SK-N-SH (cell line): ENCODE data around the gene CPNE4. TPM values are rescaled to one million over a fixed set of nuclear protein-coding genes. Genes with fewer than 3 reads are reported as not detected.

Experiments used
- CTCF ChIA-PET: fragments of 300-600, 350-600 bp; formaldehyde crosslinking; extraction: SDS; loops from one replicate; lab custom pipeline; 2021; lab: Yijun Ruan, JAX
- POLR2A ChIA-PET: fragments of 350-600 bp; sonication (Branson Sonifier 250); formaldehyde crosslinking; extraction: SDS; loops from one replicate; lab custom pipeline; 2020; ENCODE audit warnings: antibody characterized with exemption, inconsistent platforms; lab: Yijun Ruan, JAX
- DNase-seq: peaks from one replicate; pipeline ENCODE4 v3.0.0; 2012
- H2AFZ ChIP-seq: fragments of 200-600 bp; sonication (generic); 2 replicates; pipeline ENCODE4 v1.8.1; 2016; ENCODE audit warnings: antibody characterized with exemption, mild to moderate bottlenecking, low read depth
- H3F3A ChIP-seq: fragments of 200-600 bp; sonication (generic); replicated peaks from 2 replicates; pipeline ENCODE3; 2016; ENCODE audit warnings: antibody characterized with exemption, mild to moderate bottlenecking; ENCODE audit not compliant: insufficient read depth
- H3K27ac ChIP-seq, 2 experiments: fragments of 200-500 bp in 1 of 2; fragments of 200-600 bp in 1 of 2; sonication (Bioruptor generic) in 1 of 2; sonication (generic), shearing (Covaris generic) in 1 of 2; 2 replicates each; pipeline versions ENCODE4 v1.5.1 to v1.6.1; 2014 to 2016; ENCODE audit warnings: low read depth in 2 of 2, inconsistent platforms in 1 of 2, low read length in 1 of 2, mild to moderate bottlenecking in 1 of 2, mixed read lengths in 1 of 2
- H3K27me3 ChIP-seq: fragments of 200-600 bp; sonication (generic), shearing (Covaris generic); 2 replicates; pipeline ENCODE4 v1.6.1; 2016; ENCODE audit warnings: mixed run types; ENCODE audit not compliant: insufficient read depth
- H3K36me3 ChIP-seq, 2 experiments: fragments of 200-500 bp in 1 of 2; fragments of 200-600 bp in 1 of 2; sonication (Bioruptor generic) in 1 of 2; sonication (generic) in 1 of 2; replicated peaks in 1 of 2; 2 replicates each; pipeline versions ENCODE3 to v1.5.1; 2014 to 2016; ENCODE audit warnings: low read length in 1 of 2, mild to moderate bottlenecking in 1 of 2; ENCODE audit not compliant: insufficient read depth in 2 of 2, control insufficient read depth in 1 of 2
- H3K4me1 ChIP-seq, 2 experiments: fragments of 200-500 bp in 1 of 2; fragments of 200-600 bp in 1 of 2; sonication (Bioruptor generic) in 1 of 2; sonication (generic), shearing (Covaris generic) in 1 of 2; 2 replicates each; pipeline versions ENCODE4 v1.5.1 to v1.6.1; 2014 to 2016; ENCODE audit warnings: low read depth in 1 of 2, low read length in 1 of 2, mixed run types in 1 of 2; ENCODE audit not compliant: insufficient read depth in 2 of 2, control insufficient read depth in 1 of 2
- H3K4me2 ChIP-seq: fragments of 200-600 bp; sonication (generic), shearing (Covaris generic); 2 replicates; pipeline ENCODE4 v1.6.1; 2017; ENCODE audit warnings: mixed run types
- H3K4me3 ChIP-seq, 2 experiments: fragments of 200-500 bp in 1 of 2; fragments of 200-600 bp in 1 of 2; sonication (Bioruptor generic) in 1 of 2; sonication (generic), shearing (Covaris generic) in 1 of 2; 2 replicates each; pipeline versions ENCODE4 v1.5.1 to v1.8.1; 2014 to 2016; ENCODE audit warnings: low read depth in 2 of 2, inconsistent platforms in 1 of 2, low read length in 1 of 2, mild to moderate bottlenecking in 1 of 2, mixed read lengths in 1 of 2, moderate library complexity in 1 of 2
- H3K79me2 ChIP-seq: fragments of 200-600 bp; sonication (generic); 2 replicates; pipeline ENCODE4 v1.8.1; 2017; ENCODE audit warnings: mild to moderate bottlenecking; ENCODE audit not compliant: insufficient read depth
- H3K9ac ChIP-seq: fragments of 200-600 bp; sonication (generic); 2 replicates; pipeline ENCODE4 v1.6.1; 2017; ENCODE audit warnings: mixed run types
- H3K9me2 ChIP-seq: fragments of 200-600 bp; sonication (generic); 2 replicates; pipeline ENCODE4 v1.6.1; 2017; ENCODE audit warnings: mixed run types
- H3K9me3 ChIP-seq: fragments of 200-600 bp; sonication (generic); 2 replicates; pipeline ENCODE4 v1.6.1; 2017; ENCODE audit warnings: mixed run types, mild to moderate bottlenecking, moderate library complexity
- H4K20me1 ChIP-seq: fragments of 200-600 bp; sonication (generic); 2 replicates; pipeline ENCODE4 v1.6.1; 2017; ENCODE audit warnings: mild to moderate bottlenecking, mixed run types; ENCODE audit not compliant: insufficient read depth
- CHD2 ChIP-seq: fragments of 150-350 bp; IDR thresholded peaks from 2 replicates; pipeline ENCODE4 v1.6.1; 2018; ENCODE audit warnings: low read length; ENCODE audit not compliant: partially characterized antibody
- EZH2phosphoT487 ChIP-seq: fragments of 200-600 bp; sonication (generic); IDR thresholded peaks from 2 replicates; pipeline ENCODE4 v1.6.1; 2017; ENCODE audit warnings: low read depth, mixed run types, mild to moderate bottlenecking, antibody characterized with exemption, moderate library complexity, borderline replicate concordance
- GATA2 ChIP-seq: sonication (generic); formaldehyde crosslinking; IDR thresholded peaks from 2 replicates; pipeline ENCODE4 v1.5.0; 2020; ENCODE audit warnings: mild to moderate bottlenecking, missing genetic modification reagents
- MXI1 ChIP-seq: IDR thresholded peaks from 2 replicates; pipeline ENCODE4 v1.6.1; 2012; ENCODE audit warnings: mild to moderate bottlenecking, low read depth, low read length, improper control_type of control experiment
- POLR2AphosphoS5 ChIP-seq: IDR thresholded peaks from 2 replicates; pipeline ENCODE4 v1.6.1; 2012; ENCODE audit warnings: low read depth, low read length
- RAD21 ChIP-seq: IDR thresholded peaks from 2 replicates; pipeline ENCODE4 v1.6.1; 2012; ENCODE audit warnings: mild to moderate bottlenecking, low read length
- RCOR1 ChIP-seq: fragments of 150-350 bp; IDR thresholded peaks from 2 replicates; pipeline ENCODE4 v1.6.1; 2017; ENCODE audit warnings: antibody characterized with exemption, low read length
- TAF1 ChIP-seq: IDR thresholded peaks from 2 replicates; pipeline ENCODE4 v1.6.1; 2012; ENCODE audit warnings: low read depth, mild to moderate bottlenecking, low read length, moderate library complexity, borderline replicate concordance
- TCF12 ChIP-seq: IDR thresholded peaks from 2 replicates; pipeline ENCODE4 v1.4.0; 2012
- TEAD4 ChIP-seq: IDR thresholded peaks from 2 replicates; pipeline ENCODE4 v1.4.0; 2012; ENCODE audit warnings: mild to moderate bottlenecking, borderline replicate concordance; ENCODE audit not compliant: insufficient read depth
- USF2 ChIP-seq: fragments of 150-350 bp; IDR thresholded peaks from 2 replicates; pipeline ENCODE4 v1.6.1; 2017; ENCODE audit warnings: antibody characterized with exemption, low read length, low read depth, borderline replicate concordance
- YY1 ChIP-seq: IDR thresholded peaks from 2 replicates; pipeline ENCODE4 v1.4.0; 2012; ENCODE audit warnings: low read depth, mild to moderate bottlenecking
- WGBS: methylation state at CpG from one replicate; pipeline ENCODE4 v1.1.6; 2017; ENCODE audit warnings: low lambda C conversion rate; 5-methylcytosine and 5-hydroxymethylcytosine counted together
- polyA plus RNA-seq, 3 experiments: library from polyadenylated mRNA; depleted of rRNA; stranded (reverse); fragments of >200 nt; gene quantifications; 2 replicates each; pipeline ENCODE4 v1.2.3, GENCODE V29; 2012

CPNE4 gene
- polyA plus RNA-seq, 1 of the 3 experiments (the other 2 are of a cell fraction): not detected

- TF ChIP-seq USF2: no peak
Observed at GRCh38 chr3:131713416-131714123, 321.2 kb downstream of the CPNE4 start (continued).

DNA sequence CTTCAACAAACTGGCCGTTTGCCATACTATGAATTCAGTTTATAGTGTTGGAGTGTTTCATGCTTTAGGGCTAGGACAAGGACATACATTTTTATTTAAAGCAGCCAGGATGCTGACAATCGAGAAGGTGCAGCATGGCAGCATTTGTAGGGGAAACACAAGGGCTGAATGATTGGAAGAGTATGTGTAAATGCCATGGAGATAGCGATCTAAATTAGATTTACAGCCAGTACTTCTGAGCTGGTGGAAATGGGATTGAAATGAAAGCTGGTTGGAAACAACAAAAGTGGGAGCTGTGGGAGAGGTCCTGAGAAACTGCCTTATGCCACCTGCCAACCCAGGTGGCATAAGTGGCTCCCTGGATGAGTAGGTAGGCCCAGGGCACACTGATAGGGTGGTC is 322.2 kb downstream of the CPNE4 start:
- POLR2A ChIA-PET: no interaction called here

GRCh38 chr3:131711114-131711768 is 323.6 kb downstream of the CPNE4 start:
- no peaks in the 10 kb centered on the region for H3K27me3 ChIP-seq
- H4K20me1 ChIP-seq: no peaks in the 10 kb centered on the region
- no peak overlapping the region for H3K4me2 ChIP-seq
- ChIA-PET CTCF (interaction anchor here (1.0 to 2.1 kb wide), 2 partner anchors 9 to 25 kb away, joined by 3 to 7 read pairs; no protein-coding TSS in a partner anchor), POLR2A (no interaction called here)
- peaks cover 0 to 5% of the 10 kb centered on the region in 2 experiments; a peak in 2 of 4 replicates for H3K4me1 ChIP-seq
- H3K9me2 ChIP-seq: no peaks in the 10 kb centered on the region
- WGBS: 28% methylated on average over 7 of the region's 7 CpGs
- no peak overlapping the region for H3K9ac ChIP-seq
- H3K9me3 ChIP-seq: no peaks in the 10 kb centered on the region
- no peak for TF ChIP-seq TCF12
- TF ChIP-seq POLR2AphosphoS5: no peak
- no peak for TF ChIP-seq RCOR1
- TF ChIP-seq TAF1: no peak
- no peak for TF ChIP-seq EZH2phosphoT487
- no peak for TF ChIP-seq MXI1
- no peak for TF ChIP-seq YY1
- no peaks in the 10 kb centered on the region for H3K36me3 ChIP-seq
- no peaks in the 10 kb centered on the region for H3K79me2 ChIP-seq
- no peaks in the 10 kb centered on the region for H3F3A ChIP-seq
- H3K27ac ChIP-seq: no peak overlapping the region
- H3K4me3 ChIP-seq: no peak overlapping the region
- DNase-seq: no peak
- no peak overlapping the region for H2AFZ ChIP-seq

More for the DNA sequence above, 322.2 kb downstream of the CPNE4 start:
- no peak overlapping the region for H3K27ac ChIP-seq
- no peak overlapping the region for H3K4me2 ChIP-seq
- CTCF ChIA-PET: interaction anchor here (0.9 kb wide), 1 partner anchor 11 kb away, joined by 3 read pairs; no protein-coding TSS in a partner anchor
- H3K9me3 ChIP-seq: no peaks in the 10 kb centered on the region
- DNase-seq: peak; percentile 18
- H3F3A ChIP-seq: no peaks in the 10 kb centered on the region
- no peaks in the 10 kb centered on the region for H4K20me1 ChIP-seq
- peaks cover 0 to 5% of the 10 kb centered on the region in 2 experiments; a peak in 2 of 4 replicates for H3K4me1 ChIP-seq
- H2AFZ ChIP-seq: no peak overlapping the region
- TF ChIP-seq TEAD4: no peak
- TF ChIP-seq CHD2: peak; percentile 16
- peak; percentile 80 for TF ChIP-seq GATA2 (CRISPR knock-in tag)
- 0 out of 2 replicates have a peak, but pooled peaks have one; percentile 4 for TF ChIP-seq RAD21
- TF ChIP-seq RCOR1: peak; percentile 39; the same call in 1 of the 2 replicates
- H3K4me3 ChIP-seq: no peak overlapping the region
- H3K79me2 ChIP-seq: no peaks in the 10 kb centered on the region
- H3K36me3 ChIP-seq: no peaks in the 10 kb centered on the region
- H3K27me3 ChIP-seq: no peaks in the 10 kb centered on the region
- no peak overlapping the region for H3K9ac ChIP-seq
- WGBS: 24% methylated on average over 3 of the region's 3 CpGs
- no peaks in the 10 kb centered on the region for H3K9me2 ChIP-seq
